CD4-positive, CD25-positive, alpha-beta regulatory T cell (primary cell): ENCODE results near the gene TSPAN18. TPM values are rescaled to one million over a fixed set of nuclear protein-coding genes. Genes with fewer than 3 reads are reported as not detected.

Source experiments
- ATAC-seq, 2 donors: fragments of 150-1000 bp; cut with Tn5 transposase; one replicate each; pipeline ENCODE4 v1.10.0; 2021; ENCODE audit warnings: low read depth in 2 of 2, moderate number of reproducible peaks in 2 of 2, moderate library complexity in 1 of 2
- DNase-seq, 3 donors: peaks; one replicate each; pipeline versions ENCODE4 v3.0.0 to v3.0.0-alpha.2; 2012 to 2022; ENCODE audit warnings: mixed read lengths in 1 of 3
- H3K27ac ChIP-seq: one replicate; pipeline ENCODE4 v1.7.0; 2013; ENCODE audit warnings: mild to moderate bottlenecking, low read length; ENCODE audit not compliant: insufficient read depth, poor library complexity, severe bottlenecking
- H3K27me3 ChIP-seq: one replicate; pipeline ENCODE4 v1.7.0; 2013; ENCODE audit warnings: low read length; ENCODE audit not compliant: control insufficient read depth, insufficient read depth
- H3K36me3 ChIP-seq: one replicate; pipeline ENCODE4 v1.7.0; 2013; ENCODE audit warnings: mild to moderate bottlenecking, low read length, moderate library complexity; ENCODE audit not compliant: control insufficient read depth, insufficient read depth
- H3K4me1 ChIP-seq: 2 replicates; pipeline ENCODE4 v1.7.0; 2013; ENCODE audit warnings: mild to moderate bottlenecking, low read length; ENCODE audit not compliant: insufficient read depth, control insufficient read depth, poor library complexity, severe bottlenecking
- H3K4me3 ChIP-seq: one replicate; pipeline ENCODE4 v1.7.0; 2013; ENCODE audit warnings: low read depth, mild to moderate bottlenecking, low read length, moderate library complexity
- H3K9me3 ChIP-seq, 2 experiments: 1 replicate in 1 of 2; 2 replicates in 1 of 2; pipeline ENCODE4 v1.7.0; 2013; ENCODE audit warnings: low read length in 2 of 2, mild to moderate bottlenecking in 1 of 2, moderate library complexity in 1 of 2; ENCODE audit not compliant: control insufficient read depth in 2 of 2
- H3K27ac Mint-ChIP-seq, 3 donors: one replicate each; pipeline ENCODE4 v1.8.0; 2020 to 2022; ENCODE audit warnings: mild to moderate bottlenecking in 3 of 3, mixed read lengths in 3 of 3, moderate library complexity in 2 of 3
- H3K27me3 Mint-ChIP-seq: one replicate; pipeline ENCODE4 v1.8.0; 2022; ENCODE audit warnings: mild to moderate bottlenecking, mixed read lengths
- H3K36me3 Mint-ChIP-seq: one replicate; pipeline ENCODE4 v1.8.0; 2020; ENCODE audit warnings: mixed read lengths
- H3K4me1 Mint-ChIP-seq, 4 donors: one replicate each; pipeline ENCODE4 v1.8.0; 2020 to 2022; ENCODE audit warnings: mixed read lengths in 4 of 4, mild to moderate bottlenecking in 1 of 4
- H3K4me3 Mint-ChIP-seq, 4 donors: one replicate each; pipeline ENCODE4 v1.8.0; 2020 to 2022; ENCODE audit warnings: mild to moderate bottlenecking in 4 of 4, mixed read lengths in 4 of 4, moderate library complexity in 3 of 4
- H3K9me3 Mint-ChIP-seq, 7 donors: one replicate each; pipeline ENCODE4 v1.8.0; 2020 to 2022; ENCODE audit warnings: mixed read lengths in 7 of 7, mild to moderate bottlenecking in 3 of 7, moderate library complexity in 2 of 7
- polyA plus RNA-seq, 4 donors: library from polyadenylated mRNA; unstranded; fragments of 300-500 nt; fragmentation: Illumina TruSeq; gene quantifications; one replicate each; pipeline ENCODE4 v1.2.3, GENCODE V29; 2021
- total RNA-seq: library from RNA; stranded (reverse); gene quantifications from one replicate; pipeline ENCODE4 v1.2.3, GENCODE V29; 2022

TSPAN18 gene
- total and polyA plus RNA-seq, 5 donors from 2014 or later: 3.2 to 36.9 (median 4.9) TPM

DNA sequence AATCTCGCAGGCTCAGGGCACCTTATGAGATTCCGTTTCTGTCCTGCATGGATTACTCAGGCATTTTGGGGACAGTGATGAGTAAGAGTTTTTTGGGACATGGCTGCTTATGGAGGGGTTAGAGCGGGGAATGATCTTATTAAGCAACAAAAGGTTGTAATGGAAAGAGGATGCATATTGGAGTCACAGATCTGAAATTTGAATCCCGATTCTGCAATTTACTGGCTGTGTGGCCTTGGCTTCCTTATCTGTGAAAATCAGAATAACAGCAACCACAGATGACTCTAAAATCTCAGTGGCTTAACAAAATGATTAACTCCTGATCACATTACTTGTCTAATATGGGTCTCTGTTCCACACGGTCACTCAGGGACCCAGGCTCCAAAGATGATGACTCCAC lies 5.8 kb downstream of the TSPAN18 start:
- Mint-ChIP-seq H3K27ac (no peak overlapping the region), H3K4me1 (peaks cover 11 to 66% (median 26%) of the 10 kb centered on the region in 4 donors), H3K36me3 (peaks cover 13% of the 10 kb centered on the region), H3K9me3 (peaks cover 0 to 2% (median 0%) of the 10 kb centered on the region in 7 donors), H3K4me3 (no peak overlapping the region), H3K27me3 (peaks cover 11% of the 10 kb centered on the region)
- Histone ChIP-seq H3K36me3 (no peaks in the 10 kb centered on the region), H3K27ac (no peak overlapping the region), H3K27me3 (no peaks in the 10 kb centered on the region), H3K4me1 (peaks cover 15% of the 10 kb centered on the region), H3K9me3 (no peaks in the 10 kb centered on the region), H3K4me3 (no peak overlapping the region)
- DNase-seq (no peak), ATAC-seq (no peak)

DNA sequence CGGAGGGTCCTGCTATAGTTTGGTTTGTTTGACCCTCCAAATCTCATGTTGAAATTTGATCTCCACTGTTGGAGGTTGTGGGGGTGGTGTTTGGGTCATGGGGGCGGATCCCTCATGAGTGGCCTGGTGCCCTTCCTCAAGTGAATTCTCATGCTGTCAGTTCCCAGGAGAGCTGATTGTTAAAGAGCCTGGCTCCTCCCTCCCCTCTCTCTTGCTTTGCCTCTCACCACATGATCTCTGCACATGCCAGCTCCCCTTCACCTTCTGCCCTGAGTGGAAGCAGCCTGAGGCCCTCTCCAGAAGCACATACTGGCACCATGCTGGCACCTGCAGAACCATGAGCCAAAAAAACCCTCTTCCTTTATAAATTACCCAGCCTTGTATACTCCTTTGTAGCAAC lies 7.1 kb downstream of the TSPAN18 start:
- H3K36me3 ChIP-seq: no peaks in the 10 kb centered on the region
- H3K27me3 ChIP-seq: no peaks in the 10 kb centered on the region
- Mint-ChIP-seq H3K27ac (no peak overlapping the region), H3K4me1 (peaks cover 9 to 62% (median 18%) of the 10 kb centered on the region in 4 donors), H3K9me3 (peaks cover 0 to 2% (median 0%) of the 10 kb centered on the region in 7 donors), H3K4me3 (no peak overlapping the region), H3K36me3 (peaks cover 16% of the 10 kb centered on the region), H3K27me3 (peaks cover 9% of the 10 kb centered on the region)
- ATAC-seq (no peak), DNase-seq (no peak)
- H3K9me3 ChIP-seq: no peaks in the 10 kb centered on the region
- peaks cover 5% of the 10 kb centered on the region for H3K4me1 ChIP-seq
- no peak overlapping the region for H3K4me3 ChIP-seq
- no peak overlapping the region for H3K27ac ChIP-seq

GRCh38 chr11:44734843-44735381 lies 8.2 kb downstream of the TSPAN18 start:
- ATAC-seq (no peak), DNase-seq (no peak)
- Histone ChIP-seq H3K36me3 (no peaks in the 10 kb centered on the region), H3K27me3 (no peaks in the 10 kb centered on the region), H3K9me3 (no peaks in the 10 kb centered on the region), H3K4me1 (peaks cover 4% of the 10 kb centered on the region), H3K4me3 (no peak overlapping the region), H3K27ac (no peak overlapping the region)
- Mint-ChIP-seq H3K4me1 (peaks cover 6 to 51% (median 14%) of the 10 kb centered on the region in 4 donors), H3K4me3 (no peak overlapping the region), H3K27ac (peak overlapping the region in 1 of 3 donors; percentile 52), H3K9me3 (peaks cover 0 to 2% (median 0%) of the 10 kb centered on the region in 7 donors), H3K27me3 (peaks cover 6% of the 10 kb centered on the region), H3K36me3 (peaks cover 16% of the 10 kb centered on the region)

DNA sequence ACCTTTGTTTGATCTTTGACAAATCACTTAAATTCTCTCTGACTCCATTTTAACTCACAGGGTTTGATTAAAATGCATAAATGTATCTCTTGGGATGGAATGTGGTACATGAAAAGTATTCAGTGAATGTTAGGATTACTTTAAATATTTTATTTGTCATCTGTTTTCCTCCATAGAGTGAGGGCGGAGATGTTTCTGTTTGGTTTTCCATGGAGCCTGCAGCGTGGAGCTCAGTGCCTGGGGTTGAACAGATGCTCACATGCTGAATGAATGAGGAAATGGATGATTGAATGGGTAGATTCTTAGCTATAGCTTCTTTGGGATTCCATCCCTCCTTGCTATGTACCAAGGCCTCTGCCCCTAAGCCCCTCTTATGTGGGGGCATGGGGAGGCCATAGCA lies 10.0 kb downstream of the TSPAN18 start:
- H3K27me3 Mint-ChIP-seq: peaks cover 6% of the 10 kb centered on the region
- no peak overlapping the region for H3K27ac Mint-ChIP-seq
- peaks cover 0 to 40% (median 10%) of the 10 kb centered on the region in 4 donors for H3K4me1 Mint-ChIP-seq

DNA sequence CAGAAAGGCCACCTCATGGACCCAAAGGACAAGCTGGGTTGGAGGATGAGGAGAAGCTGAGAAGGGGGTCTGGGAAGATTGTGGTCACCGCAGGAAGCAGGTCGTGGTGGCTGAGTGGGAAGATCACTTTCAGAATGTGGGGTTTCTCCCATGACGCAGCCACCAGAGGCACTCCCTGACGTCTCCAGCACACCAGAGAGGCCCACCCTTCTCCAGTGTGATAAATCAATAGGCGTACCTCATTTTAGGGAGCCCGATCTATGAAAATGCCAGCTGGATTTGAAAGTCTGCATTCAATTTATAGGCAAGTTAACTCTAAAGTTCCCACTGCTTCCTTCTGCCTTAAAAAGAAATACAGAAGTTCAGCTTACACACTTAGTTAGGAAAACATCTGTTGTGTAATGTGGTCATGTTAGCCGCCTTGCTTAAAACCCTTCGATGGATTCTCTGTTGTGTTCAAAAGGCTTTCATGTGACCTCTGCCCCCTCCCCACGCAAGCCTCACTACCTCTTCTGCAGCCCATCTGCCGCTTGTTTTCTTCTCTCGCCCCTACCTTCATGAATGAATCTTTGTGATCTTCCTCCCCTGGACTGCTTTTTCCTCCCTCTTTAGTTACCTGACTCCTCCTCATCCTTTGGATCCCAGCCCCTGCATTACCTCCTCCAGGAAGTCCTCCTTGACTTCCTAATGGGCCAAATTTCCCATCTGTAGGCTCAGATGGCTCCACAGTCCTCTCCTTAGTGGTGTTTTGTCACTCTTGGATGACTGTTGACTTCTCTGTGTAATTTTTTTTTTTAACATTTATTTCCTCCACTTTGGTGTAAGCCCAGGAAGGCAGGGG lies 10.7 kb downstream of the TSPAN18 start:
- H3K4me1 ChIP-seq: no peaks in the 10 kb centered on the region
- Mint-ChIP-seq H3K4me1 (peaks cover 0 to 35% (median 10%) of the 10 kb centered on the region in 4 donors), H3K36me3 (peaks cover 13% of the 10 kb centered on the region), H3K9me3 (peaks cover 0 to 2% (median 0%) of the 10 kb centered on the region in 7 donors), H3K27me3 (peaks cover 6% of the 10 kb centered on the region), H3K27ac (peak overlapping the region in 2 of 3 donors; percentile 67 to 86), H3K4me3 (no peak overlapping the region)
- H3K36me3 ChIP-seq: no peaks in the 10 kb centered on the region
- H3K9me3 ChIP-seq: no peaks in the 10 kb centered on the region
- ATAC-seq (no peak), DNase-seq (no peak)
- H3K27me3 ChIP-seq: no peaks in the 10 kb centered on the region
- no peak overlapping the region for H3K27ac ChIP-seq
- H3K4me3 ChIP-seq: no peak overlapping the region

More for the DNA sequence above, 10.0 kb downstream of the TSPAN18 start:
- H3K27ac ChIP-seq: no peak overlapping the region
- no peaks in the 10 kb centered on the region for H3K4me1 ChIP-seq
- H3K36me3 Mint-ChIP-seq: peaks cover 16% of the 10 kb centered on the region
- H3K9me3 ChIP-seq: no peaks in the 10 kb centered on the region
- H3K27me3 ChIP-seq: no peaks in the 10 kb centered on the region
- no peak overlapping the region for H3K4me3 ChIP-seq
- no peak for DNase-seq
- peaks cover 0 to 2% (median 0%) of the 10 kb centered on the region in 7 donors for H3K9me3 Mint-ChIP-seq
- no peaks in the 10 kb centered on the region for H3K36me3 ChIP-seq
- no peak for ATAC-seq
- H3K4me3 Mint-ChIP-seq: no peak overlapping the region

DNA sequence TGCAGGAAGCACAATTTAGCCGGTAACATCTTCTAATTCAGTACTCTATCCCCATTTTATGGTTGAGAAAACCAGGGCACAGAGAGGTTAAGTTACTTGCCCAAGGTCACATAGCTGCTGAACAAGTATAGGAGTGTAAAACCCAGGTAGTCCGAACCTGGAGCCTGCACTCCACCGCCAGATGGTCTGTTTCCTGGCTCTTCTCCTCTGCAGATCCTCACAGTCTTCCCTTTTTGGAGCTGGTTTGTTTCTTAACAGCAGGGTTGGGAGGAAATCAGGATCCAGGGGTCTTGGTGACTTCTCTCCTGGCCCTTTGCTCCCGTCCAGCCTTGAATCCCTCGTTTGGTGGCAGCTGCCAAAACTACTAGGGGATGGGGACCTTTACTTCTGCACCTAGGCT lies 12.0 kb downstream of the TSPAN18 start:
- peaks cover 6% of the 10 kb centered on the region for H3K36me3 Mint-ChIP-seq
- H3K27ac Mint-ChIP-seq: no peak overlapping the region
- Histone ChIP-seq H3K4me3 (no peak overlapping the region), H3K9me3 (no peaks in the 10 kb centered on the region), H3K27ac (no peak overlapping the region), H3K27me3 (no peaks in the 10 kb centered on the region), H3K4me1 (no peaks in the 10 kb centered on the region), H3K36me3 (no peaks in the 10 kb centered on the region)
- peak overlapping the region in 1 of 4 donors; percentile 82 for H3K4me3 Mint-ChIP-seq
- DNase-seq: no peak
- H3K9me3 Mint-ChIP-seq: no peaks in the 10 kb centered on the region
- peaks cover 6% of the 10 kb centered on the region for H3K27me3 Mint-ChIP-seq
- H3K4me1 Mint-ChIP-seq: peaks cover 0 to 29% (median 6%) of the 10 kb centered on the region in 4 donors
- ATAC-seq: no peak

DNA sequence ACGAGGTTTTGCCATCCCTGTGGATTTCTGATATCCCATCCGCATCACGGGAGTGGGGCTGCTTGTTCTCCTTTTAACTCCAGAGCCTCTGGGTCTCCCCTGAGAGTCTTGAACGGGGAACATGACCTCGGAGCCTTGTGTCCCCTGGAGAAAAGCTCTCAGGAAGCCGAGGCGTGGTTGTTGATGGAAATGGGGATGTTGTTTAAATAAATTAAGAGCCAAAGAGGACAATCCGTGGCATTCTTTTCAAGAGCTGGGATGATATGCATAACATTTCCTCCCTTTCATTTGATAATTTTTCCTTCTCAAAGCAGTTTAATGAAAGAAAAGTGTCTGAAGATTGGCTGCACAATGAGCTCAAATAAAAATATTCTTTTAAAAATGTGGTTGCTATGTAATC lies 14.2 kb downstream of the TSPAN18 start:
- Histone ChIP-seq H3K4me1 (no peaks in the 10 kb centered on the region), H3K27me3 (no peaks in the 10 kb centered on the region), H3K36me3 (no peaks in the 10 kb centered on the region), H3K27ac (no peak overlapping the region), H3K4me3 (no peak overlapping the region), H3K9me3 (no peaks in the 10 kb centered on the region)
- Mint-ChIP-seq H3K36me3 (peaks cover 11% of the 10 kb centered on the region), H3K4me3 (no peak overlapping the region), H3K9me3 (no peaks in the 10 kb centered on the region), H3K4me1 (peaks cover 0 to 39% (median 11%) of the 10 kb centered on the region in 4 donors), H3K27ac (no peak overlapping the region), H3K27me3 (peaks cover 6% of the 10 kb centered on the region)
- DNase-seq (no peak), ATAC-seq (no peak)
